ENCODE data around the gene SOX13.
"Not testable (repeated sequence)": the region's sequence is repeated elsewhere in the genome, so short reads cannot be mapped to it uniquely, and the experiment has no call there.

Gene SOX13

DNA sequence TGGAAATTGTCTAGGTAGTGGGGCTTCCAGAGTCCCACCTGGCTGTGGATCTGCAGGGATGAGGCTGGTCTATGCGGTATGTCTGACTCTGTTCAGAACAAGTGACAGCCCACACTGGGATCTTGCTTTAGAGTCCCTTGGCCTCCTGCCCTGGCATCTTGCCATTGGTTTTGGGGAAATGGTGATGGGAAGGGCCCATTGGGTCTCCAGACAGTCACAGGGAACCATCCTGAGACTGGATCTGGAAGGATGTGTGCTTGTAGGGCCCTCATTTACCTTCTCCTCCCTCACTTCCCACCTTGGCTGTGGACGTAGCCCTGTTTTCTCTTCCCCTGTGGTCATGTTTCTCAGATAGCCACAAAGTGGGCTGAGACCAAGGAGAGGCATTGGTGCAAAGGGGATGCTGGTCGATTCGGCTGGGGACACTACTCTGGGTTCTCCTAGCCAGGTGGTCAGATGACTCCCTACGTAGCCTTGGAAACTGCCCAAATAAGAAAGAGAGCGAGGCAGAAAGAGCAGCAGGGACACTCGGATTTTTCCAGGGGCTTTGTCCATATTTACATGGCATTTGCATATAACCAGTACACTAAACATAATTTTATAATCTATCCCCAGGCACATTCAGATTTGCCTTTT lies 15.1 kb downstream of the SOX13 start:
- DNase-seq: no peak

DNA sequence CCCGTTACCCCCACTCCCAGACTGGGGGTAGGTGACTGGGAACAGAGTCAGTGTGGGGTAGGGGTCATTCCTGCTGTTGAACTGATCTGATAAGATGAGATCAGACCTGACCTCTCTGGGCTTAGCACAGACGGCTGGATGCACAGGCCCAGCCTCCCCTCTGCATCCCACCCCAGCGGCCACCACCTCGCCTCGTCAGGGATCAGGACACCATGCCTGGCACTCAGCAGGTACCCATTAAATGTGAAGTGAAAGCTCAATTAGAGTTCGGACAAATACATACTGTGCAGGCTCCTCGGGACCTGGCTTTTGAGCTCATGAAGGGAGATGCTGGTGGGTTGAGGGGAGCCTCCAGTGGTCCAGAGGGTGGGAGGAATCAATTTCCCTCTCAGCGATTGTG lies 15.7 kb downstream of the SOX13 start:
- DNase-seq: no peak

GRCh38 chr1:204089044-204089751 lies 16.3 kb downstream of the SOX13 start:
- no peak for DNase-seq

DNA sequence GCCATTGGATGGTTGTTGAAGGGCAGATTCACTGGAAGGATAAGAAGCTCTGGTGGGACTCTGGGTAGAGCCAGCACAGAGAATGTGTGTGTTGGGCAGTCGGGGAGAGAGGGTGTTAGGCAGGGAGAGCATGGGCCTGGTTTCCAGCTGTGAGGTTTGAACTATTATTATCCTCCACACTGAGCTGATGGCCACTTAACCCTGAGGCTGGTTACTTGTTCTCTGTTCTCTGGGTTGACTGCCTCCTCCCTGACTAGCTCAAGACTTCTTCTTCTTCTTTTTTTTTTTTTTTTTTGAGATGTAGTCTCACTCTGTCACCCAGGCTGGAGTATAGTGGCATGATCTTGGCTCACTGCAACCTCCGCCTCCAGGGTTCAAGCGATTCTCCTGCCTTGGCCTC lies 17.2 kb downstream of the SOX13 start:
- DNase-seq: not testable (repeated sequence)

DNA sequence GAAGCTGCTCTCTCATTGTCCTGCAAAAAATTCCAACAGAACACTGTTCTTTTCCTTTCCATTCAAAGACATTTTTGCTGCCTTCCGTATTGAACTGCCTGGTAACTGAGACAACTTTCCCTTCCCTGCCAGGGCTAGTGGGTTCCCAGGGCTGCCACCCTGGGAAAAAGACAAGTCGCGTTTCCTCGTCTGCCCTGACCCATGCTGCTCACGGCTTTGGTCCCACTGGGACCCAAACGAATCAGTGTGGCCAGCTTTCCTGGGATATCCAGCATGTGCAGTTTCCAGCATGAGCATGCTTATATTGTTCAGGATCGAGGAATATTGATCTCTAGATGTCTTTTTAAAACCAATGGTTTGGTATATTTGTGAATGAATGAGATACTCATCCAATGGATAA lies 18.2 kb downstream of the SOX13 start:
- DNase-seq: no peak

GRCh38 chr1:204091787-204092312 lies 18.9 kb downstream of the SOX13 start:
- no peak for DNase-seq

DNA sequence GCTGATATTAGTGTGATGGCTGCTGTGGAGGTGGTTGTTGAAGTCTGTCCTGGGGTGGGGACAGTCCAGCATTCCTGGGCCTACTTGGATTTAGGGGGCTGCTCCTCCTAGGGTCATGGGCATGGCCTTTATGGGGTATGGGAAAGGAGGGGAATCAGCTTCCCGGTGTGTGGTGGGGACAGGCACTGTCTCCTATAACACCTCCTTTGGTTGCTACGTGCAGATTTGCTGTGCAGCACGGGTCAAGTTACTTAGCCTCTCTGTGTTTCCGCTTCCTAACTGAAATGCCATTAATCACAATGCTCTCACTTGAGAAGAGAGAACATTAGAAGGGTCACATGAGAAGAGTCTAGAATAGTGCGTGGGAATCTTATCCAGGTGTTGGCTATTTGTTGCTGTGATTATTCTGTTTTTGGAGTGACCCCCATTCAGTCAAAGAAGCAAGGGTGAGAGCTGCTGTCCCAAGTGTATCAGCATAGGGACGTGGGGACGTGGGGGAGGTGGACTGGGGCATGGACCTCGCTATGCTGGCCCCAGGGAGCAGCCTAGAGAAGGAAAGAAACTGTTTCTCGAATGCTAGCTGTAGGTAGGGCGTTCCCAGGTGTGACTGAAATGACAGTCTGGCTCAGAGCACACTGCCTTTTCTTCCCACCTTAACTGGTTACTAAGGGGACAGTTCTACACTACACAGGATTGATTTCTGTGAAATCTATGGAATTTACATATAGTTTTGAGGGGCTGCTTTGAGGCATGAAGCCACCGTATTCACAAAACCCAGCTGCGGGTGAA lies 19.9 kb downstream of the SOX13 start:
- DNase-seq: no peak

GRCh38 chr1:204093421-204093717 lies 20.5 kb downstream of the SOX13 start:
- no peak for DNase-seq

DNA sequence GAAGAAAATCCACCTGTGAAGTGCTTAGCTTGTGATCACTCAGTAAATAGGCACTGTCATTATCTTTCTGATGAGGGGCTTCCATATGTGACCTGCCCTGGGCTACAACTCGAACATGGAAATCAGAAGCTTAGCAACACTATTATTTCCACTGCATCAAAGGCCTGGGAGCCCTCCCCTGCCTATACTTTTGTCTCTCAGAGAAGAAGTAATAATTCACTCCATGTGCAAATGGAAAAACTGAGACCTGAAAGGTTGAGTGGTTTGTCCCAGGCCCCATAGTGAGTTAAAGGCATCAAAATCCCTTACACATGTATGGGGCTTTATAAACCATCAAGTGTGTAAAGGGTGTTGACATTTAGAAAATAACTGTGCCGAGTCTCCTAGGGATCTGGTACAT lies 20.9 kb downstream of the SOX13 start:
- DNase-seq: no peak

DNA sequence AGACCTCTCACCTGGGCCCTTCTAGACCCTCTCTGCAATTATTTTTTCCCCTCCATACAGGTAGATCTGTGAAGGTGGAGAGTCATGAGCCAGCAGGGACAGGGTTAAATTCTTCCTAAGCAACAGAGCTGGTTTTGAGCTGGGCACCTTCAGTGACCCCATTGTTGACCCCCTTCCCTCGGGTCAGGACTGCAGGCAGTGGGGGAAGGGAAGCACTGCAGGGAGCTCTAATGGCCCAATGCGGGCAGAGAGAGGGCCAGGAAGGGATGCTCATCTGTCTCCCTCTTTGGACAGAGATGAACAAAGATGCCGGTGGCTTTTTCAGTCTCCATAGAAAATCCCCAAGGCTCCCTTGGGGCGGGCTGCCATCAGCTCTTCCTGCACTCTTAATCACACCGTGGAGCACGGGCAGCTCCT lies 21.4 kb downstream of the SOX13 start:
- no peak for DNase-seq

- no peak for DNase-seq
These were observed 22.1 kb downstream of the SOX13 start for GRCh38 chr1:204094856-204095634.

DNA sequence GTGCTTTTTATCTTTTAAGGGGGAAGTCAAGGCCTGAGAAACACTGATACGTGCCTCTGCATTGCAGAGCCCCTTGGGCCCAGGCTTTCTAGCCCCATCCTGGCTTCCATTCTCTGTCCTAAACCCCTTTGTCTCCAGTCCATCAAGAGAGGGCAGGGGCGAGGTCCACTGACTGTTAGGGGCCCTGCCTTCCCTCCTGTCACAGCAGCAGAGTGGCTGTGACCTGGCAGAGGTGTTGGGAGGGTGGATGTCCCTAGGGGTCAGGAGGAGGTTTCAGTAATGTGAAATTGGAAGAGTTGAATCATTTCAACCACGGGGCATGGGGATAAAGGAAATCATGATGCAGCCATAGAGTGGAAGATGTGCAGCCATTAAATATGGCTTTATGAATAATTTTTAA lies 24.0 kb downstream of the SOX13 start:
- DNase-seq: no peak

DNA sequence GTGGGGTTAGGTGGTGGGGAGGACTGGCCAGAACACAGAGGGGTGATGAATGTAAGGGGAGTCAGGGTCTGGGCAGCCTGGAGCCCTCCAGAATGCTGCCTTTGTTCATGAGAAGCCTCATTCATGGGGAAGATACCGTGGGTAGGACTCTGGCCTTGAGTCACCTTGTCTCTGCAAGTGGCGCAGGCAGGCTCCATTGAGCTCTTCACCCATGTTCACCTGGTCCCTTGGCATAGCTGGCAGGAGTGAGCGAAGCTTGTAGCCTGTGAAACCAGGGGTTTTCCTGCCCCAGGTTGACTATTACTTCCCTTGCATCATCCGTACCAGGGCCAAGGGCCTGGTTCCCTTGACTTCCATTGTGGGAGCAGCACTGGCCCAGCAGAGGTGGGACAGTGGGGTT lies 25.8 kb downstream of the SOX13 start:
- no peak for DNase-seq

DNA sequence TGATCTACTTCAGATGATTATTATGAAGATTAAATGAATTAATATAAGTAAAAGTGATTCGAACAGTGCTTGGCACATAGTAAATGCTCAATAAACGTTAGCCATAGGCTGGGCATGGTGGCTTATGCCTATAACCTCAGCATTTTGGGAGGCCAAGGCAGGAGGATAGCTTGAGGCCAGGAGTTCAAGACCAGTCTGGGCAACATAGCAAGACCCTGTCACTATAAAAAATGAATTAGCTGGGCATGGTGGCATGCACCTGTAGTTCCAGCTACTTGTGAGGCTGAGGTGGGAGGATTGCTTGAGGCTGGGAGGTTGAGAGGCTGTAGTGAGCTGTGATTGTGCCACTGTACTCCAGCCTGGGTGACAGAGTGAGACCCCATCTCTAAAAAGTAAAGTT lies 26.8 kb downstream of the SOX13 start:
- DNase-seq: not testable (repeated sequence)

DNA sequence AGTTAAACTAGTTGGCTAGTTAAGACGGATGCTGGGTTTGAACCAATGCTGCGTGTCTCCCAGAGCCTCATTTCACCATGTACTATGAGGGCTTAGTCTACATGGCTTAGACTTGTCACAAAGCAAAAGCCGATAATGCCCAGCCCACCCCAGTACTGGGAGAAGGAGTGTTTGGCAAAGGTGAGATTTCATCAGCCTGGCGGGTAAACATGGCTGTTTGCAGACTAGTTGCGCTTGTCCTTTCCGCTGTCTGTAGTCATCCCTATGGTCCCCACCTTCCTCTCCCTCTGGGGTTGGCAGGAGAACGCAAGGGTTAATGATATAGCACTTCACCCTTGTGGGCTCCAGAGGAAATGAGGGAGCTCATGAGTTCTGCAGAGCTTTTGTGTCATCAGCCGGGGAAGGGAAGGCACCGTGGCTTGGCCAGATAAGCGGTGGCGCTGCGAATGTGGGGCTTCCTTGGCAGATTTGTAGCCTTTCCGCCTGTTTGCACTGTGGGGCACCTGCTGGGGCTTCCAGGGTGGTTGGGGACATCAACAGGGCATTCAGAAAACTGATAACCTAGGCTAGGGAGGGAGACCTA lies 29.2 kb downstream of the SOX13 start:
- DNase-seq: no peak

DNA sequence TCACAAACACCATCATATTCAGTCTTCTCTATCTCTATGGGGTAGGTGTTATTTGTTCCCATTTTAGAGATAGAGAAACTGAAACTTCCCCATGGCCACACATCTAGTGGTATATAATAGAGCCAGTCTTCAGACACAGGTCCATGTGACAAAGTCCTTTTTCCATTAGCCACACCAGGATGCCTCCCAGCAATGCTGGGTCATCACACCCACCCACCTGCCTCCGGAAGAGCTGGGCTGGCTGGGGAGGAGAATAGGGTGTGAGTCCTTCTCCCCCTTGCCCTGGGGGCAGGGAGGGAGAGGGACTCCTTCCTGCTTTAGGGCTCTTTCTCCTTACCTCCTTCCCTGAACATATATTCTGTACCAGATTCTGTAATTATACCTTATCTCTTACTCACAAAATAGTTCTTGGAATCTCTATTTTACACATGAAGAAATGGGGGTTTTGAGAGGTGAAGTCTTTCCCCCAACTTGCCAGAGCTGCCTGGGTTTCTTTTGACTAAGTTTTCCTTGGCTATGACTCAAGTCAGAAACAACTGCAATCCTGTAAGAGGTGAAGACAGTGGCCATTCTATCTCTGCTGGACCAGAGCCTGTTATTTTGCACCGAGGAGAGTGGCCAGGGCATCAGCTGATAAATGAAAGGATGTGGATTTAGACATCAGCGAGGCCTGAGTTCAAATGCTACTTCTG lies 30.0 kb downstream of the SOX13 start:
- DNase-seq: no peak

DNA sequence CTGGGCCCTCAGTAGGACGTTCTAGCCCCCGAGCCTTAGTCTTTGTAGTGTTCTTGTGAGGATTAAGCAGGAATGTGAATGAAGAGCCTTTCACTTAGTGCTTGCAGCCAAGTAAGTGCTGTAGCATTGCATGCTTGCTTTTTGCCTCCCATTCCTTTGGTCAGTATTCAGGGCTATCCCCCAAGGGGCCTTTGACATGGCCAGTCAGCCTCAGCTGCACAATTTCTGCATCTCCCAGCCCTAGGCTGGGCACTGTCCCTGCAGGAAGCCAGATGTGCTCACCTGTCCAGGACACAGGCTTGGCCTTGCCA lies 30.5 kb downstream of the SOX13 start:
- DNase-seq: no peak

DNA sequence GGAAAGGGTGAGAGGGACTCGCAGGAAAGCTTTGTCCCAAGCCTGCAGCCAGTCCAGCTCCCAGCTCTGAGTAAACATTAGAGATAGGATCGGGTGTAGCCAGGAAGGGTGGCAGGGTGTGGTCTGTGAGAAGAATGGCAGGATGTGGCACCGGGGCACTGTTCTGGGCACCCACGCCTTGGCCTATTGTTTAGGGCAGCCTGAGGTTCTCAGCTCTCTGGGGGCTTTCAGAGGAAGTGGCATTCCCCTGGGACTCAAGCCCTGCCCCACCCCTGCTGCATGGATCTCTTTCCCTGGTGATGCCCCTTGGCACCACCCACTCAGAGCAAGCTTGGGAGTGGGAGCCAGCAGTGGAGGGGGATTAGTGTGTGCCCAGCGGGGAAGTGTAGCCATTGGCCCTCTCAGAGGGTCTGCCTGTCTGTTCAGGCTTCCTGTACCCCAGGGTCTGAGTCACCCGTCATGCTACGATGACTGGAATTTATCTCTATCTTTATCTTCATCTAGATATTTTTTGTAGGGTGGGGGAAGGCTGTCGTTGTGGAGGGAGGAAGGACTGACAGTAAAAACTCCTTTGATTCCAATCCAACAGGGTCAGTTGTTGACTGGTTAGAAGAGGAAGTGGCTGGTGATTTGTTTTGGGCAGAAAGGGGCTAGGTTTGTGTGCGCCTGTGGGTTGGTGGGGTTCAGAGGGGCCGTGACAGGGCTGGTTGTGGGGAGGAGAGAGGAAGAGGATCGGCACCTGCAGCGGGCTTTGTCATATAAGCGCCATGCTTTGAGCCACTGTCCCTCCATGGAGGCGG lies 31.6 kb downstream of the SOX13 start:
- no peak for DNase-seq

DNA sequence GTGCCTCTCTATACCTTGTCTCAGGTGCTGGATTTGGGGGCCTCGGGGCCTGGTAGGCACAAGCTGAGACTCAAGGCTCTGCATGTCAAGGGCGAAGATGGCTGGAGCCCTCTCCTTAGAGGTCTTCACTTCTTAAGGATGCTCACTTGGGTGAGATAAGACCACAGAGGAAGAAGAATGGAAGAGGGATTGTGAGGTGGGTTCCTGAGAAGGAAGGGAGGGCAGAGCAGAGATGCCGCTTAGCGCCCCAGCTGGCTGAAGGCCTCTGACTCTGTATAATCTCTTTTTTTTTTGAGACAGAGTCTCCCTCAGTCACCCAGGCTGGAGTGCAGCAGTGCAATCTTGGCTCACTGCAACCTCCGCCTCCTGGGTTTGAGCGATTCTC lies 32.2 kb downstream of the SOX13 start:
- DNase-seq: no peak

DNA sequence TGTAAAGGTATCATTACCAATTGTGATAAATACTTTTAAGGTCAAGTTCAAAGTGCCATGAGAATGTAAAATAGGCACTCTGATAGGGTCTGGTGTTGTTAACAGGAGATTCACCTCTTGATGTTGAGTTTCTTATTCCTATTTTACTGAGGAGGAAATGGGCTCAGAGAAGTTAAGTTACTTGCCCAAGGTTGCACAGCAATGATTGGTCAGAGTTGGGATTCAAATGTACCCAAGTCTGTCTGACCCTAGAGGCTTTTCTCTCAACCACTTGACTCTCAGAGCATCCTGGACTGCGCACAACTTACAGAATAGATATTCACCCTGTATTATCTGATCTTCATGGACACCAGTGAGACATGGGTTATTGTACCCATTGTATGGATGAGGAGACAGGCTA lies 33.9 kb downstream of the SOX13 start:
- no peak for DNase-seq

GRCh38 chr1:204107892-204108291 lies 35.0 kb downstream of the SOX13 start:
- no peak for DNase-seq
